Measurements from ENCODE around the gene CDH4.

CDH4 gene

DNA sequence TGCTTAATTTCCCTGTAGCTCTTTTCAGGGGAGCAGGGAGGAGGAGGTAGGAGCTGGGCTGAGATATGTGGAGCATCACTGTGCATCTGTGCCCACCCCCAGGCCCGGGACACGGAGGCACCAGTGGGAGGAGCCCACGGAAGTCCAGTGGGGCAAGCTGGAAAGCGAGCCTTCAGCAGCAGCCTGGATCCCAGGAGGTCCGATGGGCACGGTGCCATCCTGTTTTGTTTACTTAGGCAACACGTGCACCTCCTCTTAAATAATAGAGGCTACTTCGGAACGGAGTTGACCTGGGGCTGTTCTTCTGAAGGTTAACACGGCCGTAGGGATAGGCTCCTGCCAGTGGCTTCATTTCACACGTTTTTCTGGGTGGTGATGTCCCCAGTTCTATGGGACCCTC, 51.6 kb downstream of the CDH4 start:
- no peaks in the 10 kb centered on the region for H3K36me3 ChIP-seq (ENCODE audit: control insufficient read depth in 1 of 2, insufficient read depth in 2 of 2, low read length in 2 of 2)
- peaks cover 5% of the 10 kb centered on the region for H3K27me3 ChIP-seq (ENCODE audit: low read depth, low read length)
- no peaks in the 10 kb centered on the region for H3K9me3 ChIP-seq (ENCODE audit: control insufficient read depth in 1 of 2, low read length in 2 of 2)
- no peak overlapping the region for H3K27ac ChIP-seq (ENCODE audit: low read length)
- no peak overlapping the region for H3K4me3 ChIP-seq (ENCODE audit: low read depth in 1 of 2, low read length in 2 of 2)
- no peaks in the 10 kb centered on the region for H3K4me1 ChIP-seq (ENCODE audit: control insufficient read depth in 1 of 2, insufficient read depth in 2 of 2, low read length in 2 of 2)

DNA sequence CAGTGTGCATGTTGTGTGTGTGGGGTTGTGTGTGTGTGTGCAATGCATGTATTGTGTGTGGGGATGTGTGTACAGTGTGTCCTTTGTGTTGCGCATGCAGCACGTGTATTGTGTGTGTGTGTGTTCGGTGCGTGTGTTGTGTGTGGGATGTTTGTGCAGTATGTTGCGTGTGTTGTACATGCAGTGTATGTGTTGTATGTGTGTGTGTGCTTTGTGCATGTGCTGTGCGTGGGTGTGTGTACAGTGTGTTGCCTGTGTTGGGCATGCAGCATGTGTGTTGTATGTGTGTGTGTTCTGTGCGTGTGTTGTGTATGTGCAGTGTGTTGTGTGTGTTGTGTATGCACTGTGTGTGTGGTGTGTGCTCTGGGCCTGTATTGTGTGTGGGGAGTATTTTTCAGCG, 52.7 kb downstream of the CDH4 start:
- no peak overlapping the region for H3K4me3 ChIP-seq (ENCODE audit: low read depth in 1 of 2, low read length in 2 of 2)
- H3K27me3 ChIP-seq (ENCODE audit: low read depth, low read length) = peaks cover 5% of the 10 kb centered on the region

GRCh38 chr20:61306937-61307475, 54.9 kb downstream of the CDH4 start:
- H3K27ac ChIP-seq (ENCODE audit: low read length) = no peak overlapping the region
- H3K9me3 ChIP-seq (ENCODE audit: control insufficient read depth in 1 of 2, low read length in 2 of 2) = no peaks in the 10 kb centered on the region
- H3K27me3 ChIP-seq (ENCODE audit: low read depth, low read length) = peaks cover 5% of the 10 kb centered on the region
- H3K36me3 ChIP-seq (ENCODE audit: control insufficient read depth in 1 of 2, insufficient read depth in 2 of 2, low read length in 2 of 2) = no peaks in the 10 kb centered on the region
- no peaks in the 10 kb centered on the region for H3K4me1 ChIP-seq (ENCODE audit: control insufficient read depth in 1 of 2, insufficient read depth in 2 of 2, low read length in 2 of 2)
- no peak overlapping the region for H3K4me3 ChIP-seq (ENCODE audit: low read depth in 1 of 2, low read length in 2 of 2)

More for the DNA sequence above, 52.7 kb downstream of the CDH4 start:
- H3K36me3 ChIP-seq (ENCODE audit: control insufficient read depth in 1 of 2, insufficient read depth in 2 of 2, low read length in 2 of 2) = no peaks in the 10 kb centered on the region
- no peaks in the 10 kb centered on the region for H3K4me1 ChIP-seq (ENCODE audit: control insufficient read depth in 1 of 2, insufficient read depth in 2 of 2, low read length in 2 of 2)
- H3K27ac ChIP-seq (ENCODE audit: low read length) = no peak overlapping the region
- no peaks in the 10 kb centered on the region for H3K9me3 ChIP-seq (ENCODE audit: control insufficient read depth in 1 of 2, low read length in 2 of 2)

GRCh38 chr20:61307686-61308476, 55.8 kb downstream of the CDH4 start:
- Histone ChIP-seq H3K4me1 (ENCODE audit: control insufficient read depth in 1 of 2, insufficient read depth in 2 of 2, low read length in 2 of 2) (no peaks in the 10 kb centered on the region), H3K27ac (ENCODE audit: low read length) (no peak overlapping the region), H3K9me3 (ENCODE audit: control insufficient read depth in 1 of 2, low read length in 2 of 2) (no peaks in the 10 kb centered on the region), H3K27me3 (ENCODE audit: low read depth, low read length) (peaks cover 5% of the 10 kb centered on the region), H3K4me3 (ENCODE audit: low read depth in 1 of 2, low read length in 2 of 2) (no peak overlapping the region), H3K36me3 (ENCODE audit: control insufficient read depth in 1 of 2, insufficient read depth in 2 of 2, low read length in 2 of 2) (no peaks in the 10 kb centered on the region)

DNA sequence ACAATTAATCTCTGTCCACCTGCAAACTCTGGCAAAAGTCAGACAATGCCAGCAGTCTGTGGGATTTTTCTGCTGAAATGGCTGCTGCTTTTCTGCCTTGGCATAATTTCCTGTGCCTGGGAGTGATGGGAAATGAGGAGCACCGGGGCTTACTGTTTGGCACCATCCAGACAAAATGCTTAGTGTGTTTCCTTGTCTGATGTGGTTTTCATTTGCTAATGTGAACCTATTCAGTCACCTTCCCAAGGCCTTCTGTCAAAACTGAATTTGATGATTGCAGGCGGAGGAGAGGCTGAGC, 56.4 kb downstream of the CDH4 start:
- H3K9me3 ChIP-seq (ENCODE audit: control insufficient read depth in 1 of 2, low read length in 2 of 2) = no peaks in the 10 kb centered on the region

GRCh38 chr20:61310954-61311353, 58.9 kb downstream of the CDH4 start:
- H3K27ac ChIP-seq (ENCODE audit: low read length) = no peak overlapping the region

More for the DNA sequence above, 56.4 kb downstream of the CDH4 start:
- Histone ChIP-seq H3K27ac (ENCODE audit: low read length) (no peak overlapping the region), H3K4me3 (ENCODE audit: low read depth in 1 of 2, low read length in 2 of 2) (no peak overlapping the region), H3K36me3 (ENCODE audit: control insufficient read depth in 1 of 2, insufficient read depth in 2 of 2, low read length in 2 of 2) (no peaks in the 10 kb centered on the region), H3K4me1 (ENCODE audit: control insufficient read depth in 1 of 2, insufficient read depth in 2 of 2, low read length in 2 of 2) (no peaks in the 10 kb centered on the region), H3K27me3 (ENCODE audit: low read depth, low read length) (peaks cover 5% of the 10 kb centered on the region)

GRCh38 chr20:61311656-61312387, 59.8 kb downstream of the CDH4 start:
- H3K27me3 ChIP-seq (ENCODE audit: low read depth, low read length) = no peaks in the 10 kb centered on the region
- no peaks in the 10 kb centered on the region for H3K36me3 ChIP-seq (ENCODE audit: control insufficient read depth in 1 of 2, insufficient read depth in 2 of 2, low read length in 2 of 2)
- no peak overlapping the region for H3K27ac ChIP-seq (ENCODE audit: low read length)
- no peak overlapping the region for H3K4me3 ChIP-seq (ENCODE audit: low read depth in 1 of 2, low read length in 2 of 2)
- no peaks in the 10 kb centered on the region for H3K4me1 ChIP-seq (ENCODE audit: control insufficient read depth in 1 of 2, insufficient read depth in 2 of 2, low read length in 2 of 2)
- H3K9me3 ChIP-seq (ENCODE audit: control insufficient read depth in 1 of 2, low read length in 2 of 2) = no peaks in the 10 kb centered on the region

More at GRCh38 chr20:61310954-61311353, 58.9 kb downstream of the CDH4 start:
- Histone ChIP-seq H3K27me3 (ENCODE audit: low read depth, low read length) (no peaks in the 10 kb centered on the region), H3K9me3 (ENCODE audit: control insufficient read depth in 1 of 2, low read length in 2 of 2) (no peaks in the 10 kb centered on the region), H3K36me3 (ENCODE audit: control insufficient read depth in 1 of 2, insufficient read depth in 2 of 2, low read length in 2 of 2) (no peaks in the 10 kb centered on the region), H3K4me1 (ENCODE audit: control insufficient read depth in 1 of 2, insufficient read depth in 2 of 2, low read length in 2 of 2) (no peaks in the 10 kb centered on the region), H3K4me3 (ENCODE audit: low read depth in 1 of 2, low read length in 2 of 2) (no peak overlapping the region)

GRCh38 chr20:61312925-61313324, 60.9 kb downstream of the CDH4 start:
- H3K36me3 ChIP-seq (ENCODE audit: control insufficient read depth in 1 of 2, insufficient read depth in 2 of 2, low read length in 2 of 2) = no peaks in the 10 kb centered on the region
- H3K27me3 ChIP-seq (ENCODE audit: low read depth, low read length) = no peaks in the 10 kb centered on the region
- H3K27ac ChIP-seq (ENCODE audit: low read length) = no peak overlapping the region
- H3K4me3 ChIP-seq (ENCODE audit: low read depth in 1 of 2, low read length in 2 of 2) = no peak overlapping the region
- H3K4me1 ChIP-seq (ENCODE audit: control insufficient read depth in 1 of 2, insufficient read depth in 2 of 2, low read length in 2 of 2) = no peaks in the 10 kb centered on the region
- H3K9me3 ChIP-seq (ENCODE audit: control insufficient read depth in 1 of 2, low read length in 2 of 2) = no peaks in the 10 kb centered on the region

DNA sequence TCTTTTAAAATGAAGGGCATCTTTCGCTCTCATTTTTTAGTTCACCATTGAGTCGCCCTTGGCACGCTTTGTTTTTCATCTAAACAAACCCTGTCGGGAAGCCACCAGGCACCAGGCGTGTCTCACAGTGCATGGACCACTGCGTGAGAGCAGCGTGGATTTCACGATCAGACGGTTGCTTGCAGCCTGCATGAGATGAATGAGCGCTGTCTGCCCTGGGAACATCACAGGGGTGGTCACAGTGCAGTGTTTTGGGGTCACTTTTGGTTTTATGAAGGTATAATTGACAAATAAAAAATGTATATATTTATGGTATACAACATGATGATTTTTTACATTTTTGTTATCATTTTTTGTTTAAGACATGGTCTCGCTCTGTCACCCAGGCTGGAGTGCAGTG, 61.3 kb downstream of the CDH4 start:
- Histone ChIP-seq H3K36me3 (ENCODE audit: control insufficient read depth in 1 of 2, insufficient read depth in 2 of 2, low read length in 2 of 2) (no peaks in the 10 kb centered on the region), H3K4me1 (ENCODE audit: control insufficient read depth in 1 of 2, insufficient read depth in 2 of 2, low read length in 2 of 2) (no peaks in the 10 kb centered on the region), H3K27ac (ENCODE audit: low read length) (no peak overlapping the region), H3K4me3 (ENCODE audit: low read depth in 1 of 2, low read length in 2 of 2) (no peak overlapping the region), H3K27me3 (ENCODE audit: low read depth, low read length) (no peaks in the 10 kb centered on the region), H3K9me3 (ENCODE audit: control insufficient read depth in 1 of 2, low read length in 2 of 2) (no peaks in the 10 kb centered on the region)

DNA sequence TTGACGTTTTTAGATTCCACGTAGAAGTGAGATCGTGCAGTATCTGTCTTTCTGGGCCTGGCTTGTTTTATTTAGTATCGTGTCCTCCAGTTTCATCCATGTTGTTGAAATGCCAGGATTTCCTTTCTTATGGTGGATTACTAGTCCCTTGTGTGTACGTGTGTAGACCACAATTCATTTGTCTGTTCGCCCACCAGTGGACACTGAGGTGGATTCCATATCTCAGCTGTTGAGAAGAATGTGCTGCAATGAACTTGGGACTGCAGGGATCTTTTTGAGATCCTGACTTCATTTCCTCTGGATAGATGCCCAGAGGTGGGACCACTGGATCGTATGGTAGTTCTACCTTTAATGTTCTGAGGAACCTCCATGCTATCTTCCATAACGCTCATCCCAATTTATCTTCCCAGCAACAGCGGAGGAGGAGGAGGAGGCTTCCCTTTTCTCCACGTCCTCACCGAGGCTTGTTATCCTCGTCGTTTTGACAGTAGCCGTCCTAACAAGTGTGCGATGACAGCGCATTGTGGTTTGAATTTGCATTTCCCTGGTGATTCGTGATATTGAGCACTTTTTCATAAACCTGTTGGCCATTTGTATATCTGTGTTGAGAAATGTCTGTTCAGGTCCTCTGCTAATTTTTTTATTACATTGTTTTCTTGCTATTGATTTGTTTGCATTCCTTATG, 62.4 kb downstream of the CDH4 start:
- Histone ChIP-seq H3K4me3 (ENCODE audit: low read depth in 1 of 2, low read length in 2 of 2) (no peak overlapping the region), H3K4me1 (ENCODE audit: control insufficient read depth in 1 of 2, insufficient read depth in 2 of 2, low read length in 2 of 2) (no peaks in the 10 kb centered on the region), H3K27me3 (ENCODE audit: low read depth, low read length) (no peaks in the 10 kb centered on the region), H3K36me3 (ENCODE audit: control insufficient read depth in 1 of 2, insufficient read depth in 2 of 2, low read length in 2 of 2) (no peaks in the 10 kb centered on the region), H3K9me3 (ENCODE audit: control insufficient read depth in 1 of 2, low read length in 2 of 2) (no peaks in the 10 kb centered on the region), H3K27ac (ENCODE audit: low read length) (no peak overlapping the region)

DNA sequence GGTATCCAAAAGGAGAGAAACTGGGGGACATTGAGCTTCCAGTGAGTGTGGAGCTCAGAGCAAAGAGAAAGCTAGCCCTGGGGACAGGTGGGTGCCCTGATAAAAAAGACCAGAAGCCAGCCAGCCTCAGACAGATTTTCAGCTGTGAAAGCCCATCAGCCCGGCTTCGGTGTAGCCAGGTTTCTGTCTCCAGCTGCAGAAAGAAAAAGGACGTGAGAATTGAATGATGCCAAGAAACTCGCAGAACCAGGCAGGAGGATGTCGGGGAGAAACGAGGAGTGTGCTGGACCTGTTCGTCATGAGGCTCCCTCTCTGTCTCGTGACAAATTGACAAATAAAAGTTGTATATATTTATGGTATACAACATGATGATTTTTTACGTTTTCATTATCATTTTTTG, 63.3 kb downstream of the CDH4 start:
- H3K27ac ChIP-seq (ENCODE audit: low read length) = no peak overlapping the region
- H3K36me3 ChIP-seq (ENCODE audit: control insufficient read depth in 1 of 2, insufficient read depth in 2 of 2, low read length in 2 of 2) = no peaks in the 10 kb centered on the region
- no peaks in the 10 kb centered on the region for H3K9me3 ChIP-seq (ENCODE audit: control insufficient read depth in 1 of 2, low read length in 2 of 2)
- H3K4me1 ChIP-seq (ENCODE audit: control insufficient read depth in 1 of 2, insufficient read depth in 2 of 2, low read length in 2 of 2) = no peaks in the 10 kb centered on the region
- H3K27me3 ChIP-seq (ENCODE audit: low read depth, low read length) = no peaks in the 10 kb centered on the region
- H3K4me3 ChIP-seq (ENCODE audit: low read depth in 1 of 2, low read length in 2 of 2) = no peak overlapping the region
